Esophagus squamous epithelium (tissue), 5 donors: ENCODE results near the gene CYB561D1. TPM values are rescaled to one million over a fixed set of nuclear protein-coding genes. Genes with fewer than 3 reads are reported as not detected.
A peak's percentile ranks its signal among the peaks of the same experiment; 100 is the strongest.

ENCODE experiments used
- DNase-seq: peaks from one replicate; lab custom pipeline; 2025; lab: John Stamatoyannopoulos, UW
- H3K27ac ChIP-seq, 4 donors: fragments of 200-600 bp; sonication (generic); one replicate each; pipeline ENCODE4 v1.5.1; 2016 to 2019; ENCODE audit warnings: mild to moderate bottlenecking in 1 of 4
- H3K27me3 ChIP-seq, 4 donors: fragments of 200-600 bp; sonication (generic); 1 replicate in 3 of 4; 2 replicates in 1 of 4; pipeline versions ENCODE4 v1.5.1 to v1.6.0; 2017 to 2021; ENCODE audit warnings: antibody characterized with exemption in 1 of 4
- H3K36me3 ChIP-seq, 3 donors: fragments of 200-600 bp; sonication (generic); one replicate each; pipeline ENCODE4 v1.5.1; 2016 to 2019
- H3K4me1 ChIP-seq, 3 donors: fragments of 200-600 bp; sonication (generic); one replicate each; pipeline ENCODE4 v1.5.1; 2017 to 2019
- H3K4me3 ChIP-seq, 4 donors: fragments of 200-600 bp; sonication (generic); 1 replicate in 3 of 4; 2 replicates in 1 of 4; pipeline ENCODE4 v1.5.1; 2016 to 2019; ENCODE audit warnings: mild to moderate bottlenecking in 2 of 4, moderate library complexity in 1 of 4
- H3K9me3 ChIP-seq, 3 donors: fragments of 200-600 bp; sonication (generic); one replicate each; pipeline ENCODE4 v1.5.1; 2016 to 2019
- POLR2A ChIP-seq, 4 donors: fragments of 450-650 bp; IDR thresholded peaks; one replicate each; pipeline ENCODE4 v1.6.1; 2017; ENCODE audit warnings: antibody characterized with exemption in 4 of 4, mild to moderate bottlenecking in 4 of 4, moderate library complexity in 3 of 4
- WGBS, 2 donors: methylation state at CpG; one replicate each; pipeline ENCODE4 v1.1.5; 2018; 5-methylcytosine and 5-hydroxymethylcytosine counted together
- intact Hi-C: fragments of 100-400 bp; cut with DNase I; formaldehyde crosslinking; loops from one replicate; pipeline ENCODE4 v1.15.0; 2022
- total RNA-seq, 4 donors: library from RNA; depleted of rRNA; stranded (reverse); fragments of >200 nt; gene quantifications; one replicate each; pipeline ENCODE4 v1.1.0, GENCODE V29; 2016
- TF ChIP-seq, protein P1 (sequence below), 6 experiments: fragments of 450-650 bp in 4 of 6; fragments of 200-600 bp in 2 of 6; sonication (generic) in 2 of 6; IDR thresholded peaks; one replicate each; pipeline ENCODE4 v1.5.1; 2016 to 2019; ENCODE audit warnings: antibody characterized with exemption in 6 of 6, mild to moderate bottlenecking in 4 of 6, moderate library complexity in 4 of 6
- donor health status: DM: yes; HTN: yes; CAD: no.

CYB561D1 gene
- total RNA-seq, 4 donors from 2014 or later = 3.1 to 12.7 (median 7.3) TPM

DNA sequence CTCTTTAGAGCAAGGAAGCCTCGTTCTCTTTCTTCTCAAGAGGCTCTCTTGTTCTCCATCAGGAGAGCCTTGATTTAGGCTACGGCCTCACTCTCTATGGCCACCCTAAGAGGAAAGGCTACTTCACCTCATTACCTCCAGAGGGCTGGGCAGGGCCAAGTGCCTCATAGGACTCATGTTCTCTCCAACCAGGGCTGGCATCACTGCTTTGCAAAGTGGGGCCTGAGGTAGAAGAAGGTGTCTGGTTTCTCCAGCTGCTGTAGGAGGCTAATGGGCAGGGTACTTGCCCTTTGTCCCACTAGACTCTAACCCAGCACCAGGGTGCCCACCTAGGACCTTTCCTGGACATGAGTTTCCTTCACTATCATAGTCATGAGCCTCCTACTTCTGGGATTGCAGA is 12.2 kb upstream of the CYB561D1 start:
- H3K27me3 ChIP-seq = peaks cover 0 to 35% (median 0%) of the 10 kb centered on the region in 4 donors
- peaks cover 12 to 27% (median 14%) of the 10 kb centered on the region in 3 donors for H3K4me1 ChIP-seq
- no peak for DNase-seq
- H3K27ac ChIP-seq = no peak overlapping the region
- no peak overlapping the region for H3K4me3 ChIP-seq
- intact Hi-C loops = no loop called here
- no peaks in the 10 kb centered on the region for H3K9me3 ChIP-seq
- no peaks in the 10 kb centered on the region for H3K36me3 ChIP-seq
- WGBS, 2 donors = 66 to 70% methylated on average over 2 of the region's 2 CpGs
- no peak for TF ChIP-seq POLR2A (IDR thresholded peaks at IDR 0.05)
- TF ChIP-seq, protein P1, sequence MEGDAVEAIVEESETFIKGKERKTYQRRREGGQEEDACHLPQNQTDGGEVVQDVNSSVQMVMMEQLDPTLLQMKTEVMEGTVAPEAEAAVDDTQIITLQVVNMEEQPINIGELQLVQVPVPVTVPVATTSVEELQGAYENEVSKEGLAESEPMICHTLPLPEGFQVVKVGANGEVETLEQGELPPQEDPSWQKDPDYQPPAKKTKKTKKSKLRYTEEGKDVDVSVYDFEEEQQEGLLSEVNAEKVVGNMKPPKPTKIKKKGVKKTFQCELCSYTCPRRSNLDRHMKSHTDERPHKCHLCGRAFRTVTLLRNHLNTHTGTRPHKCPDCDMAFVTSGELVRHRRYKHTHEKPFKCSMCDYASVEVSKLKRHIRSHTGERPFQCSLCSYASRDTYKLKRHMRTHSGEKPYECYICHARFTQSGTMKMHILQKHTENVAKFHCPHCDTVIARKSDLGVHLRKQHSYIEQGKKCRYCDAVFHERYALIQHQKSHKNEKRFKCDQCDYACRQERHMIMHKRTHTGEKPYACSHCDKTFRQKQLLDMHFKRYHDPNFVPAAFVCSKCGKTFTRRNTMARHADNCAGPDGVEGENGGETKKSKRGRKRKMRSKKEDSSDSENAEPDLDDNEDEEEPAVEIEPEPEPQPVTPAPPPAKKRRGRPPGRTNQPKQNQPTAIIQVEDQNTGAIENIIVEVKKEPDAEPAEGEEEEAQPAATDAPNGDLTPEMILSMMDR (IDR thresholded peaks at IDR 0.05) = no peak

DNA sequence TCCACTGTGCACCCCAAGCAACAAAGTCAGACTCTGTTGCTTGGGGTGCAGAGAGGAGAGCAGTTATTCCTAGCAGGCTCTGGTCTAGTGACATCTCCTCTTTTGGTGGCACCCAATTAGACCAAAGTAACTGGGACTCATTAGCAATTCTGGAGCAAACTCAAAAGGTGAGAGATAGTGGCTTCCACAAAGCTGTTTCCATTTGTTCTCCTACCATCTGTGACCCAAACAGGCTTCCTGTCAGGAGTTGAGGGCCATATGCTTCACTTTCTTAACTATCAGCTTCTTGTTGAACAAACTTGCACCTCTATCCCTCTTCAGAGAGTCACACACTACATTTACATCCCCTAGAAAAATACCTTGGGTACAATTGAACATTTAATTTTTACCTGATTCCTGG is 11.7 kb upstream of the CYB561D1 start:
- no peak overlapping the region for H3K27ac ChIP-seq
- H3K4me3 ChIP-seq = no peak overlapping the region
- no peak for DNase-seq
- intact Hi-C loops = no loop called here
- peaks cover 12 to 27% (median 14%) of the 10 kb centered on the region in 3 donors for H3K4me1 ChIP-seq
- H3K9me3 ChIP-seq = no peaks in the 10 kb centered on the region
- H3K36me3 ChIP-seq = peaks cover 0 to 5% (median 0%) of the 10 kb centered on the region in 3 donors
- H3K27me3 ChIP-seq = peaks cover 0 to 35% (median 0%) of the 10 kb centered on the region in 4 donors
- no peak for TF ChIP-seq POLR2A (IDR thresholded peaks at IDR 0.05)
- TF ChIP-seq, protein P1 (IDR thresholded peaks at IDR 0.05) = no peak

GRCh38 chr1:109482791-109483671 is 10.9 kb upstream of the CYB561D1 start:
- no peak for TF ChIP-seq POLR2A (IDR thresholded peaks at IDR 0.05)
- TF ChIP-seq, protein P1 (IDR thresholded peaks at IDR 0.05) = no peak
- H3K27me3 ChIP-seq = peaks cover 0 to 28% (median 0%) of the 10 kb centered on the region in 4 donors
- intact Hi-C loops = no loop called here
- H3K9me3 ChIP-seq = no peaks in the 10 kb centered on the region
- 14 to 21% methylated on average over 16 to 18 of the region's 29 CpGs for WGBS, 2 donors
- peak overlapping the region in 3 of 4 donors; percentile 18 to 57 (median 44) for H3K27ac ChIP-seq
- H3K4me3 ChIP-seq = peak overlapping the region; percentile 64 to 82 (median 77)
- peaks cover 12 to 27% (median 14%) of the 10 kb centered on the region in 3 donors for H3K4me1 ChIP-seq
- H3K36me3 ChIP-seq = peaks cover 0 to 13% (median 0%) of the 10 kb centered on the region in 3 donors
- no peak for DNase-seq

DNA sequence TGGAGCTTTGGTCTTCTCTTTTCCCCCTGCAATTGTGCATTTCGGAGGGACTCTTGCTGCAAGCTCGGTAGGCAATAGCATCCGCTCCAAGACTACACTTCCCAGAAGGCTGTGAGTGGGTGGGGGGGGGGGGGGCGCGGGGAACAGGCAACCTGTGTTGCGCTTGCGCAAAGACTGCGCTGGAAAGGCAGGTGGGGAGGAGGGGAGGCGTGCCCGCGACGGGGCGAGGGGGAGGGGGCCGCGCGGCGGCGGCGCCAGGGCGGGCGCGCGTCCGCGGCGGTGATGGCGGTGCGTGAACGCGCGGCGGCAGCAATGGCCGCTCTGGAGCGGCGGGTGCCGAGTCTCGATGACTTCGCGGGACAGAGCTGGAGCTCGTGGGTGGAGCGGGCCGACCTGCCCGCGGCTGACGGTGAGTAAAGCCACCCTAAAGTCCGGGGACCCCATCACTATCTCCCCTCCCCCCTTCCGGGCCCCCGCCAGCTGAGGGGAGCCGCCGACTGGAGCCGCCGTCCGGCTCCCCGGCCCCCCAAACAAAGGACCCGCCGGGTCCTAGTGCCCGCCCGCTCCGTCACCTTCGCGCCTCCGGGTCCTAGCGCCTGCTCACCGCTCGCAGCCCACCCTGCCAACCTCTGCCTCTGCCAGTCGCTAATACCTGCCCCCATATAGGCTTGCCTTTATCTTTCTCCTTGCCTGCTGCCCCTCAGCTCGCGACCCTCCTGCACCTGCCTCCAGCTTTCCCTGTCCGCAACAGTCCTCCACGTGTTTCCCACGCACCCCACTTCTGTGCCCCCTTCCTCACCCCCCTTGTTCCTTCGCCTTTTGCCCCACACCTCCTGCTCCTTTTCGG is 10.0 kb upstream of the CYB561D1 start, which contains the start of gene ATXN7L2:
TSS of gene ATXN7L2 (plus strand) at position 234 of the 847 bp plus-strand sequence. CDS start at position 283, 49 bp downstream.
- Histone ChIP-seq H3K36me3 (peaks cover 0 to 22% (median 0%) of the 10 kb centered on the region in 3 donors), H3K4me1 (peaks cover 12 to 27% (median 14%) of the 10 kb centered on the region in 3 donors), H3K9me3 (no peaks in the 10 kb centered on the region), H3K27ac (peak within 1 kb of the TSS; percentile 94 to 98 (median 98)), H3K4me3 (peak within 1 kb of the TSS; percentile 64 to 82 (median 77)), H3K27me3 (peaks cover 0 to 24% (median 0%) of the 10 kb centered on the region in 4 donors)
- whole genome bisulfite sequencing, 2 donors = 0% methylated on average over 21 to 33 of the region's 73 CpGs
- intact Hi-C loops = no loop called here
- peak in 1 of 4 donors; percentile 61 for TF ChIP-seq POLR2A (IDR thresholded peaks at IDR 0.05)
- TF ChIP-seq, protein P1 (IDR thresholded peaks at IDR 0.05) = no peak
- DNase-seq = peak; percentile 66
